BLaER1 treated with 17β-estradiol and CSF1 and Interleukin-3, amounts not matched to agents 10 nM and 100 nM (cell line): ENCODE results near the gene ZNF784.

Experiments
- H3K27ac ChIP-seq, 11 experiments: shearing (Covaris generic); formaldehyde crosslinking; 2 replicates each; pipeline ENCODE4 v1.8.1; 2022
- H3K27me3 ChIP-seq, 11 experiments: shearing (Covaris generic); formaldehyde crosslinking; 2 replicates each; pipeline ENCODE4 v1.8.1; 2022
- H3K36me3 ChIP-seq, 11 experiments: shearing (Covaris generic); formaldehyde crosslinking; 2 replicates each; pipeline ENCODE4 v1.8.1; 2022
- H3K4me1 ChIP-seq, 10 experiments: shearing (Covaris generic); formaldehyde crosslinking; 2 replicates each; pipeline ENCODE4 v1.8.1; 2022
- H3K4me2 ChIP-seq, 11 experiments: shearing (Covaris generic); formaldehyde crosslinking; 2 replicates each; pipeline ENCODE4 v1.8.1; 2022
- H3K4me3 ChIP-seq, 10 experiments: shearing (Covaris generic); formaldehyde crosslinking; 2 replicates each; pipeline ENCODE4 v1.8.1; 2022
- H3K9ac ChIP-seq, 11 experiments: shearing (Covaris generic); formaldehyde crosslinking; 2 replicates each; pipeline ENCODE4 v1.8.1; 2022
- H3K9me3 ChIP-seq, 11 experiments: shearing (Covaris generic); formaldehyde crosslinking; replicated peaks in 1 of 11; 2 replicates each; pipeline ENCODE4 v1.8.1; 2022
- H4K20me1 ChIP-seq, 11 experiments: shearing (Covaris generic); formaldehyde crosslinking; 2 replicates each; pipeline ENCODE4 v1.8.1; 2022
- Cebpa-rat ChIP-seq, 11 experiments: shearing (Covaris generic); IDR thresholded peaks; 2 replicates each; pipeline ENCODE4 v1.8.1; 2022

Gene ZNF784

GRCh38 chr19:55654323-55654867 is 30.0 kb upstream of the ZNF784 start:
- no peak for TF ChIP-seq Cebpa-rat (IDR thresholded peaks at IDR 0.05)
- Histone ChIP-seq H3K4me2 (peak overlapping the region; percentile 25 to 65 (median 54); a peak in 18 of 22 replicates), H3K4me3 (peak overlapping the region; percentile 74 to 98 (median 85)), H3K9me3 (no peaks in the 10 kb centered on the region), H3K36me3 (peaks cover 34 to 61% (median 45%) of the 10 kb centered on the region in 11 experiments; a peak in 21 of 22 replicates), H3K4me1 (peaks cover 34 to 56% (median 44%) of the 10 kb centered on the region in 10 experiments), H3K27me3 (no peaks in the 10 kb centered on the region), H3K27ac (peak overlapping the region; percentile 98 to 100 (median 100)), H4K20me1 (peaks cover 37 to 42% (median 40%) of the 10 kb centered on the region in 11 experiments), H3K9ac (peak overlapping the region; percentile 96 to 100 (median 100))

GRCh38 chr19:55653651-55654322 is 29.4 kb upstream of the ZNF784 start:
- Histone ChIP-seq H3K4me1 (peaks cover 34 to 56% (median 44%) of the 10 kb centered on the region in 10 experiments), H3K27me3 (no peaks in the 10 kb centered on the region), H3K9me3 (no peaks in the 10 kb centered on the region), H3K9ac (peak overlapping the region; percentile 96 to 100 (median 100)), H3K27ac (peak overlapping the region; percentile 98 to 100 (median 100)), H3K4me3 (peak overlapping the region; percentile 74 to 98 (median 85)), H3K36me3 (peaks cover 28 to 55% (median 39%) of the 10 kb centered on the region in 11 experiments; a peak in 21 of 22 replicates), H4K20me1 (peaks cover 31 to 35% (median 34%) of the 10 kb centered on the region in 11 experiments), H3K4me2 (peak overlapping the region; percentile 41 to 67 (median 54))
- TF ChIP-seq Cebpa-rat (IDR thresholded peaks at IDR 0.05), result no peak

GRCh38 chr19:55652311-55653128 is 28.2 kb upstream of the ZNF784 start:
- Histone ChIP-seq H3K4me2 (peak overlapping the region; percentile 41 to 67 (median 54); a peak in 15 of 22 replicates), H4K20me1 (peaks cover 18 to 24% (median 21%) of the 10 kb centered on the region in 11 experiments), H3K9me3 (no peaks in the 10 kb centered on the region), H3K27me3 (no peaks in the 10 kb centered on the region), H3K9ac (peak overlapping the region in 2 of 11 experiments; percentile 100; a peak in 4 of 22 replicates), H3K4me3 (no peak overlapping the region; a peak in 2 of 20 replicates), H3K36me3 (peaks cover 18 to 46% (median 36%) of the 10 kb centered on the region in 11 experiments; a peak in 19 of 22 replicates), H3K27ac (peak overlapping the region in 4 of 11 experiments; percentile 32 to 100 (median 99); a peak in 7 of 22 replicates), H3K4me1 (peaks cover 28 to 52% (median 38%) of the 10 kb centered on the region in 10 experiments)
- no peak for TF ChIP-seq Cebpa-rat (IDR thresholded peaks at IDR 0.05)

GRCh38 chr19:55651236-55651635 is 26.9 kb upstream of the ZNF784 start:
- H3K36me3 ChIP-seq, result peaks cover 6 to 43% (median 29%) of the 10 kb centered on the region in 11 experiments; a peak in 18 of 22 replicates
- H3K4me1 ChIP-seq, result peaks cover 30 to 53% (median 40%) of the 10 kb centered on the region in 10 experiments
- 0 out of 22 replicates have a peak overlapping the region, but pooled peaks of 1 of the 11 experiments have one; percentile 34 for H3K27ac ChIP-seq
- H3K9me3 ChIP-seq, result no peaks in the 10 kb centered on the region
- no peak overlapping the region for H3K4me2 ChIP-seq
- TF ChIP-seq Cebpa-rat (IDR thresholded peaks at IDR 0.05), result no peak
- no peak overlapping the region for H3K4me3 ChIP-seq
- no peak overlapping the region; a peak in 2 of 22 replicates for H3K9ac ChIP-seq
- no peaks in the 10 kb centered on the region for H3K27me3 ChIP-seq
- peaks cover 5 to 24% (median 18%) of the 10 kb centered on the region in 11 experiments; a peak in 19 of 22 replicates for H4K20me1 ChIP-seq

GRCh38 chr19:55650602-55651230 is 26.4 kb upstream of the ZNF784 start:
- Histone ChIP-seq H3K9me3 (no peaks in the 10 kb centered on the region), H3K4me1 (peaks cover 35 to 58% (median 45%) of the 10 kb centered on the region in 10 experiments), H3K27ac (peak overlapping the region in 1 of 11 experiments; percentile 90; a peak in 1 of 22 replicates), H3K36me3 (peaks cover 5 to 46% (median 32%) of the 10 kb centered on the region in 11 experiments; a peak in 20 of 22 replicates), H3K9ac (peak overlapping the region in 3 of 11 experiments; percentile 2 to 24 (median 18); a peak in 2 of 22 replicates), H3K4me2 (peak overlapping the region in 6 of 11 experiments; percentile 28 to 100 (median 66); a peak in 5 of 22 replicates), H3K4me3 (no peak overlapping the region), H3K27me3 (no peaks in the 10 kb centered on the region), H4K20me1 (peaks cover 1 to 24% (median 13%) of the 10 kb centered on the region in 11 experiments; a peak in 19 of 22 replicates)
- no peak for TF ChIP-seq Cebpa-rat (IDR thresholded peaks at IDR 0.05)

- H4K20me1 ChIP-seq, result peaks cover 0 to 26% (median 13%) of the 10 kb centered on the region in 11 experiments; a peak in 15 of 22 replicates
- H3K27me3 ChIP-seq, result no peaks in the 10 kb centered on the region
- H3K36me3 ChIP-seq, result peaks cover 10 to 52% (median 37%) of the 10 kb centered on the region in 11 experiments
- H3K4me1 ChIP-seq, result peaks cover 41 to 63% (median 51%) of the 10 kb centered on the region in 10 experiments
- no peak overlapping the region for H3K4me3 ChIP-seq
- H3K27ac ChIP-seq, result peak overlapping the region in 1 of 11 experiments; percentile 90; a peak in 1 of 22 replicates
- no peak for TF ChIP-seq Cebpa-rat (IDR thresholded peaks at IDR 0.05)
- no peaks in the 10 kb centered on the region for H3K9me3 ChIP-seq
- peak overlapping the region in 8 of 11 experiments; percentile 28 to 100 (median 95); a peak in 10 of 22 replicates for H3K4me2 ChIP-seq
- H3K9ac ChIP-seq, result peak overlapping the region in 2 of 11 experiments; percentile 2 to 24; a peak in 1 of 22 replicates
These were observed 25.8 kb upstream of the ZNF784 start for GRCh38 chr19:55650126-55650557.

- Histone ChIP-seq H3K4me3 (peak overlapping the region; percentile 74 to 79 (median 76)), H4K20me1 (peaks cover 0 to 32% (median 20%) of the 10 kb centered on the region in 11 experiments; a peak in 16 of 22 replicates), H3K4me1 (peaks cover 48 to 70% (median 57%) of the 10 kb centered on the region in 10 experiments), H3K36me3 (peaks cover 17 to 58% (median 43%) of the 10 kb centered on the region in 11 experiments), H3K9ac (peak overlapping the region; percentile 86 to 95 (median 88); a peak in 21 of 22 replicates), H3K9me3 (no peaks in the 10 kb centered on the region), H3K27ac (peak overlapping the region; percentile 85 to 93 (median 91); a peak in 19 of 22 replicates), H3K27me3 (no peaks in the 10 kb centered on the region), H3K4me2 (peak overlapping the region; percentile 93 to 100 (median 98))
- no peak for TF ChIP-seq Cebpa-rat (IDR thresholded peaks at IDR 0.05)
These were observed 25.1 kb upstream of the ZNF784 start for GRCh38 chr19:55649268-55650125.
